OCI-LY1 (cell line): ENCODE measurements around the gene DNAH7.

ENCODE experiments used
- H2AFZ ChIP-seq: fragments of 200-600 bp; sonication (generic), shearing (Covaris generic); 2 replicates; pipeline ENCODE4 v1.6.0; 2014; ENCODE audit warnings: antibody characterized with exemption, mild to moderate bottlenecking, low read length
- H3F3A ChIP-seq: fragments of 200-600 bp; sonication (generic), shearing (Covaris generic); 2 replicates; pipeline ENCODE4 v1.6.0; 2014; ENCODE audit warnings: mild to moderate bottlenecking, antibody characterized with exemption, low read length, moderate library complexity; ENCODE audit not compliant: insufficient read depth
- H3K27ac ChIP-seq: fragments of 200-600 bp; sonication (generic); 2 replicates; pipeline ENCODE4 v1.5.1; 2014; ENCODE audit warnings: low read length, mixed run types, mild to moderate bottlenecking, low read depth; ENCODE audit not compliant: poor library complexity, severe bottlenecking
- H3K27me3 ChIP-seq: fragments of 200-600 bp; sonication (generic); 2 replicates; pipeline ENCODE4 v1.6.0; 2014; ENCODE audit warnings: antibody characterized with exemption, mild to moderate bottlenecking, low read length, moderate library complexity; ENCODE audit not compliant: insufficient read depth
- H3K36me3 ChIP-seq: fragments of 200-600 bp; sonication (generic); 2 replicates; pipeline ENCODE4 v1.6.1; 2014; ENCODE audit warnings: mild to moderate bottlenecking, antibody characterized with exemption, low read length, moderate library complexity, mixed read lengths; ENCODE audit not compliant: insufficient read depth
- H3K4me1 ChIP-seq: fragments of 200-600 bp; sonication (generic); 2 replicates; pipeline ENCODE4 v1.5.1; 2014; ENCODE audit warnings: mild to moderate bottlenecking, low read length, moderate library complexity; ENCODE audit not compliant: insufficient read depth, severe bottlenecking
- H3K4me2 ChIP-seq: fragments of 200-600 bp; sonication (generic), shearing (Covaris generic); 2 replicates; pipeline ENCODE4 v1.6.1; 2014; ENCODE audit warnings: low read length
- H3K4me3 ChIP-seq: fragments of 200-600 bp; sonication (generic); 2 replicates; pipeline ENCODE4 v1.5.1; 2014; ENCODE audit warnings: low read length, low read depth, mild to moderate bottlenecking, mixed read lengths; ENCODE audit not compliant: poor library complexity, severe bottlenecking
- H3K79me2 ChIP-seq: fragments of 200-600 bp; shearing (Covaris generic); 2 replicates; pipeline ENCODE4 v1.6.1; 2016; ENCODE audit warnings: mixed run types, low read length, mixed read lengths; ENCODE audit not compliant: insufficient read depth
- H3K9ac ChIP-seq: fragments of 200-600 bp; sonication (generic), shearing (Covaris generic); 2 replicates; pipeline ENCODE4 v1.6.1; 2014; ENCODE audit warnings: mild to moderate bottlenecking, low read length, mixed read lengths
- H3K9me2 ChIP-seq: fragments of 200-600 bp; sonication (generic), shearing (Covaris generic); 2 replicates; pipeline ENCODE4 v1.6.1; 2014; ENCODE audit warnings: low read depth, mild to moderate bottlenecking, low read length, mixed read lengths
- H3K9me3 ChIP-seq: fragments of 200-600 bp; shearing (Covaris generic); 2 replicates; pipeline ENCODE4 v1.6.1; 2014; ENCODE audit warnings: low read length, mixed read lengths
- H4K20me1 ChIP-seq: fragments of 200-600 bp; sonication (generic), shearing (Covaris generic); 2 replicates; pipeline ENCODE4 v1.6.0; 2016; ENCODE audit warnings: mild to moderate bottlenecking, low read length; ENCODE audit not compliant: insufficient read depth
- CTCF ChIP-seq: fragments of 200-600 bp; sonication (generic), shearing (Covaris generic); IDR thresholded peaks from 2 replicates; pipeline ENCODE4 v1.5.1; 2017; ENCODE audit warnings: mild to moderate bottlenecking, antibody characterized with exemption, low read length, moderate library complexity, mixed read lengths
- EZH2 ChIP-seq: fragments of 200-600 bp; sonication (generic), shearing (Covaris generic); IDR thresholded peaks from 2 replicates; pipeline ENCODE4 v1.8.0; 2017; ENCODE audit warnings: borderline replicate concordance, mixed run types, mild to moderate bottlenecking, antibody characterized with exemption, low read length, moderate library complexity, mixed read lengths

DNAH7 gene

DNA sequence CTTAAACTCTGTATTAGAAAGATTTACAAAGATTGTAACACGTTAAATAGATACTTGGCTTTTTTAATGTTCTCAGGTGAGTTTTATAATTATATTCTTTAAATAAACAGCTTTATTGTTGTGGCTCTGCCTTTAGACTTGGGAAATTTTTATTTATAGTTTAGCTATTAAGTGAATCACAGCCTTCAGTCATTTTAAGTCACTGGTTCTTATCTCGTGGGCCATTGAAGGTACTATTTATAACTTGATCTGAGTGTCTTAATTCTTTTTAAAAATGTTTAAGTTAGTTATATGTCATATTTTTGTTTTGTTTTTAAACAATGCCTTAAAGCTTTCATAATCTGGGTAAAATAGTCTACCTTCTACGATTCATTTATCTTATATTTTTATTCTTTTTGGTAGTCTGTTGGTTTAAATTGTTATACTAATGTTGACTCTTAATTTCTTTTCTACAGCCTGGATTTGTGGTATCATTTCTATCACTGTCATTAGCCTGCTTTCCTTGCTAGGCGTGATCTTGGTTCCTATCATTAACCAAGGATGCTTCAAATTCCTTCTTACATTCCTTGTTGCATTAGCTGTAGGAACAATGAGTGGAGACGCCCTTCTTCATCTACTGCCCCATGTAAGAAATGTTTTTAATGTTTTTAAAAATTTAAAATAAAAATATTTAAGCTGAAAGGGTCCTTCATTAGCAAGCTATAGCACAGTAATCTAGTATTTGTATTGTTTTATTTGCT is 362.3 kb downstream of the DNAH7 start:
- H3K79me2 ChIP-seq, result no peaks in the 10 kb centered on the region

GRCh38 chr2:195700480-195700879 is 368.2 kb downstream of the DNAH7 start:
- H3K36me3 ChIP-seq, result no peaks in the 10 kb centered on the region
- H3K9me2 ChIP-seq, result no peaks in the 10 kb centered on the region

More for the DNA sequence above, 362.3 kb downstream of the DNAH7 start:
- H3K27ac ChIP-seq, result no peak overlapping the region
- H4K20me1 ChIP-seq, result no peaks in the 10 kb centered on the region
- H3K4me3 ChIP-seq, result no peak overlapping the region
- no peaks in the 10 kb centered on the region for H3K9me3 ChIP-seq
- no peaks in the 10 kb centered on the region for H3K4me1 ChIP-seq
- H3K36me3 ChIP-seq, result no peaks in the 10 kb centered on the region
- H3K27me3 ChIP-seq, result no peaks in the 10 kb centered on the region
- no peak overlapping the region for H3K9ac ChIP-seq
- H2AFZ ChIP-seq, result no peak overlapping the region
- no peak for TF ChIP-seq EZH2
- no peak for TF ChIP-seq CTCF
- H3F3A ChIP-seq, result no peaks in the 10 kb centered on the region
- H3K4me2 ChIP-seq, result no peak overlapping the region
- H3K9me2 ChIP-seq, result no peaks in the 10 kb centered on the region

DNA sequence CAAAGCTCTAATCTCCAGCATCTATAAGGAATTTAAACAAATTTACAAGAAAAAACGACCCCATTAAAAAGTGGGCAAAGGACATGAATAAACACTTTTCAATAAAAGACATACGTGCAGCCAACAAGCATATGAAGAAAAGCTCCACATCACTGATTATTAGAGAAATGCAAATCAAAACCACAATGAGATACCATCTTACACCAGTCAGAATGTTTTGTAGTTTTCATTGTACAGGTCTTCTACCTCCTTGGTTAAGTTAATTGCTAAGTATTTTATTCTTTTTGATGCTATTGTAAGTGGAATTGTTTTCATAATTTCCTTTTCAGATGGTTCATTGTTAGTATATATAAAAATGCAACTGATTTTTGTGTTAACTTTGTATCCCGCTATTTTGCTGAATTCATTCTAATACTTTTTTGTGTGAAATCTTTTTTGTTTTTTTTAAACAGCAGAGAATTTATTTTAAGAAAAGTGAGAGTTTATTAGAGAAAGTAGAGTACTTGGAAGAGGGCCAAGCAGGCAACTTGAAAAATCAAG is 370.9 kb downstream of the DNAH7 start:
- Histone ChIP-seq H3K9ac (no peak overlapping the region), H2AFZ (no peak overlapping the region), H3K79me2 (no peaks in the 10 kb centered on the region), H3K4me2 (no peak overlapping the region), H3K9me3 (no peaks in the 10 kb centered on the region; the same call in 1 of the 2 replicates), H4K20me1 (no peaks in the 10 kb centered on the region), H3K4me1 (no peaks in the 10 kb centered on the region), H3K36me3 (no peaks in the 10 kb centered on the region), H3K4me3 (no peak overlapping the region), H3F3A (no peaks in the 10 kb centered on the region), H3K27ac (no peak overlapping the region), H3K27me3 (no peaks in the 10 kb centered on the region), H3K9me2 (no peaks in the 10 kb centered on the region)
- TF ChIP-seq CTCF, result no peak
- no peak for TF ChIP-seq EZH2

More at GRCh38 chr2:195700480-195700879, 368.2 kb downstream of the DNAH7 start:
- Histone ChIP-seq H3K4me2 (no peak overlapping the region), H4K20me1 (no peaks in the 10 kb centered on the region), H2AFZ (no peak overlapping the region), H3K4me3 (no peak overlapping the region), H3K27me3 (no peaks in the 10 kb centered on the region), H3K27ac (no peak overlapping the region), H3K9ac (no peak overlapping the region), H3F3A (no peaks in the 10 kb centered on the region), H3K79me2 (no peaks in the 10 kb centered on the region), H3K4me1 (no peaks in the 10 kb centered on the region), H3K9me3 (no peaks in the 10 kb centered on the region; the same call in 1 of the 2 replicates)
- TF ChIP-seq CTCF, result no peak
- no peak for TF ChIP-seq EZH2
